ENCODE results near the gene GALNT7.

GALNT7 gene

DNA sequence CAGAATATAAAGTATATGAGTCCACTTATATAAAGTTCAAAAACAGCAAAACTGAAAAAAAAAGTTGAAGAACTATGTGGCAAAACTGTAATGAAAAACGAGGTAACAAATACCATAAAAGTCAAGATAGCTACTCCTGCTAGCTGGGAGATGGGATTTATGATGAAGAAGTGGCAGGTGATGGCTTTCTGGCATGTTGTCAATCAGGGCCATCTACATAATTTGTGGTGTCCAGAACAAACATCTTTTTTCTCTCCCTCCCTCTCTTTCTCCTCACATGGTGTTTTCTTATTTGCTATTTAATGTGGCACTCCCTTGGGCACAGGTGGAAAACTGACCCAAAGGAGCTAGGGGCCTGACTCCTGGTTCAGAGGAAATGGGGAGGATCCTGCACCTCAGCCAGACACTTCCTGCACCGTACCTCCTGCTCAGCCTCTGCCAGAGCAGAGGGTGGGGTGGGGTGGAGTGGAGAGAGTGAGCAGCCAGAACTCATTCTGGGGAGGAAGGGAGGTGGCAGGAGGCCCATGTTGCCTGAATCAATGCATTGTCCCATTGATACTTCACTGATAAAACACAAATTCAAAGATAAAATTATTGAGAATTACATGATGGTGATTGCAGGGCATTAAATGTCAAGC lies 196.9 kb downstream of the GALNT7 start:
- DNase-seq: no peak

DNA sequence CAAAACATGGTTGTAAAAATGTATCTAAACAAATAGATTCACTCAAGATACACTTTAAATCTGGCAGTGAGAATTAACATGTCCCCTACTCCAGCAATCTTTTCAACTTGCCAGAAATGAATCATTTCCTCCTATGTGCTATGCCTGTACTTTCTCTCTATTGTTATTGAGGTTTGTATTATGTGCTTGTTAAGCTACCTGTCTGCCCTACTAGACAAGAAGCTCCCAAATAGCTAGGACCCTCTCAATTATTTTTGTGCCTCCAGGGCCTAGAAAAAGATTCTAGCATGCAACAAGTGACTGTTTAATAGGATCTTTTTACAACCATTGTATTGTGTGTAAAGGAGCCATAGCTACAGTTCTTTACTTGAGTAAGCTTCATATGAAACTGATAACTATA lies 198.7 kb downstream of the GALNT7 start:
- peak; percentile 6 for DNase-seq

DNA sequence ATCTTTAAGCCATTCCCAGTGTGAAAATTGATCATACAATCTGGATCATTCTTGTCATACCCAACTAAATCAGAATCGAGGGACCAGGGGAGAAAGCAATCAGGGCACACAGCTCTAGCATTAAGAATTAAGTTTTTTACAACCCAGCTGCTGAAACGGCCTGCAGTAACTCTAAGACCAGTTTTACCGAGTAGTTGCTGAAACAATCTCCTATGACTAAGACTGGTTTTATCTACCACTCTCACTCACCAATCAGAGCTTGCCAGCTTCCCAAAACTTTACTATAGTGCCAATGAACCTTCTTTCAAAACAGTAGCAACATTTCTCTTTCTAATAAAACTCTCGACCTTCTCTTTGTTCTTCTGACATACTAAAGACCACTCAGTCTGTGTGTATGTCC lies 199.3 kb downstream of the GALNT7 start:
- no peak for DNase-seq

DNA sequence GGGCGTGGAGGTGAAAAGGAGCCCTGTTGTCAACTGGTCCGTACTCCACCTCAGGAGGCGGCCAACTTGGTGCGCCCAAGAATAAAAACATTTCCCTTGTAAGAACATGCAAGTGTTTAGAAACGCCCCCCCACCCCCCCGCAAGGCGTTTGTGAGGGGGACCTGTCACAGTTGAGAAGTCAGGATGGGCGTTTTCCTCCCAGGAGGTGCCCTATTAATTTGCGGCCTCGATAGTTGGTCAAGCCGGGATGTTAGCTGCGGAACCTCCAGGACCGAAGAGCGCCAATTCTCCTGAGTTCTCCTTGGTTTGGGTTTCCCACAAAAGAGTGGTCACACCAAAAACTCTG lies 201.5 kb downstream of the GALNT7 start:
- DNase-seq: no peak

DNA sequence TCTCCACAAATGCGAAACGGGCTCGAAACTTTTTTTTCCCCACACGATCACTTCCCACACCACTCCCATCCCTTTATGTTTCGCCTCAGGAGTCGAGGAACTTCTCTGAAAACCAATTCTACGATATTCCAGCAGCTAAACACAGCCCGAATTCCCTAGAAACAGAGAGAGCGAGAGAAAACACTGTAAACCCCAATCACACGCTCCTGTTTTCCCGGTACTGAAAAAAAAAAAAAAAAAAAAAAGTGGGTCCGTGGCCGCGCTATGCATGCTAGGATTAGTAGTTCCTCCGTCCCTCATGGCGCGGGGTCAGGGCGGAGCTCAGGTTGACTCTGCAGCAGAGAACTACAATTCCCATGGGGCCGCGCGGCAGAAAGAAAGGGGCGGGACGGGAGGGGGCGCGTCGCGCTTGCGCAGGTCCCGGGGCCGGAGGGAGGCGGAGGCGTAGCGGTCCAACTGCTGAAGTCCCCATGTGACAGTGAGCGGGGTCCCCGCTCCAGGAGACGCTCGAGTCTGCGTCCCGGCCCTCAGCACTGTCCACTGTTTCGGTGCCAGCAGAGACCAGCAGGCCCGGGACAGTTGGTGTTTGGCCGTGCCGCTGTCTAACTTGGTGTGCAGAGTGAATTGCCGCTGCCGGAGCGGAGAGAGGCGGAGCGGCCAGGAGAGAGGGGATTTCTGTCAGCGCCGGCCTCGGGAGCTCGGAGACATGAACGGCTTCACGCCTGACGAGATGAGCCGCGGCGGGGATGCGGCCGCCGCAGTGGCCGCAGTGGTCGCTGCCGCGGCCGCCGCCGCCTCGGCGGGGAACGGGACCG lies 202.1 kb downstream of the GALNT7 start, which contains the start of gene SAP30:
TSS of gene SAP30 (plus strand) at position 478 of the 815 bp plus-strand sequence. CDS start at position 707, 229 bp downstream.
- peak; percentile 99 for DNase-seq

DNA sequence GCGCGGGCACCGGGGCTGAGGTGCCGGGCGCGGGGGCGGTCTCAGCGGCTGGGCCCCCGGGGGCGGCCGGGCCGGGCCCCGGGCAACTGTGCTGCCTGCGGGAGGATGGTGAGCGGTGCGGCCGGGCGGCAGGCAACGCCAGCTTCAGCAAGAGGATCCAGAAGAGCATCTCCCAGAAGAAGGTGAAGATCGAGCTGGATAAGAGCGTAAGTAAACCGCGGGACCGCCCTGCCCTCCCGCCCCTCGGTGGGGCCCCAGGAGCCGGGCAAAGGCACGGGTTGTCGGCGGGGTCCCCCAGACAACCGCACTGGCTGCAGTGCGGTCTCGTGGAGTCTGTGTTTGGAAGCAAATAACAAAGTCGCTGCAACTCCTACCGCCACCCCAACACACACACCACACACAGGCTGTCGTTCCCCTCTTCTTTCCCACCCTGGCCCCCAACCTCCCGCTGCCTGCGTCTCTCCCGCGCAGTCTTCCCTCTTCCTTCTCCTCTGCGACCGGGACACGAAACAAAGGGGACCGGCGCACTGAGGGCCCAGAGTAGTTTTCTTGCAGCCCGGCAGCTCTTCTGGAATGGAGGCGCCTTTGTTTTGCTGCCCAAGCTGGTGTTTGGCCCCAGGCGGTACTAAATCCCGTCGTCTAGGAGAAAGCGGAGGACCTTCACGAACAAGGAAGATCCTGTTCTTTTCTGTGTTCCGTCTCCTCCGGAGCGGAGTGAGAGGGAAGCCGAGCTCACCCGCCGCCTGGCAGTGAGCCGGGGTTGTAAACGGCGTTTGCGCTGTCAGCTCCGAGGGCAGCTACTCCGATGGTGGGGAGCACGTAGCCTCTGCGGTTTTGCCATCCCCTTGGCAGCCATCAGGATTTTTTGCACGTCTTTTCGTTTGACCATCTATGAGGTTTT lies 202.9 kb downstream of the GALNT7 start:
- DNase-seq: peak; percentile 72
